GM13977 (cell line): ENCODE measurements around the gene KAT2B.

Source experiments
- DNase-seq: peaks from one replicate; pipeline ENCODE4 v3.0.0; 2012; ENCODE audit warnings: low spot score
- CTCF ChIP-seq: IDR thresholded peaks from 2 replicates; pipeline ENCODE4 v1.5.1; 2012; ENCODE audit warnings: mild to moderate bottlenecking, control low read depth; ENCODE audit not compliant: insufficient read depth; ENCODE audit errors: extremely low read depth, missing control alignments
- in situ Hi-C: fragments of 300-500 bp; cut with MboI; formaldehyde crosslinking; loops from one replicate; pipeline ENCODE4 v1.12.0; 2022; ENCODE audit warnings: low sequenced_read_pairs, low pct_unique_long_range_greater_than_20kb, mixed read lengths, inconsistent platforms; ENCODE audit not compliant: unreplicated experiment

Gene KAT2B

GRCh38 chr3:20101041-20101440 is 60.8 kb downstream of the KAT2B start:
- DNase-seq, result no peak
- in situ Hi-C loops, result no loop called here
- TF ChIP-seq CTCF, result no peak

DNA sequence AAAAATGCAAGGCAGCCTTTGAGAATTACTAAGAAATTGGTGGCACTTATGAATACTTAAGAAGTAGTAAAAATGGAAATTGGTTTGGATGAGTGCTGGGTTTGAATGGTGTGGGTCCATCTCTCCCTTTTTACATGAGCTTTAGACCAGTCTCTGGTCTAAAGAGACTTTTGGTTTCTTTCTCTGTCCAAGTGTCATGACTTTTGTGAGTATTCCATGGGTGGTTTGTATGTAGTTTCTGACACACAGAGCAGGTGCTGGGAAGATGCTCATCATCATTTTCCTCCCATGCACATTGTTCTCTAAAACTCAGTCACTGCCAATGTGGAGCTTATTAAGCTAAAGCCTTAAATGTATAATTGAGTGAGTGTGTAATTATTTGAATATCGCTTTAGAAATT is 63.5 kb downstream of the KAT2B start:
- no peak for TF ChIP-seq CTCF
- no peak for DNase-seq
- in situ Hi-C loops, result no loop called here

DNA sequence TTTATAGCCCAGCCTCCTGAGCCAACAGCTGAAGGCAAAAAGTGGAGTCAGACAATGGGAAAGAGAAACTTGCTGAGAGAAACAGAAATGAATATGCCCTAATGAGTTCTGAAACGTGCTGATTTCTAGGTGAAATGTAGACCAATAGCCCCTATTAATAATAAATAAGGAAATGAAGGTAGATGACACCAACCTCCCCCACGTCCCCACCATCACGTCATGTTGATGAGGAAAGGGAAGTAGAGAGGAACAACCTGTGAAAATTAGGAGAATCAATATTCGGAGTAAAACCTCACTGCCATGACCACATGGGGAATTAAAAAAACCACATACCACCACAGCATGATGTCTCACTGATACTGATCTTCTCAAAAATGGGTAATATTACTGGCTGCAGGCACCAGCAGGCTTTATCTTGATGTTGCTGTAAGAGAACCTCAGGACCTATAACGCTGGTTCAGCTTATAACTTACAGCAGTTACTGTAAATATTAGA is 64.0 kb downstream of the KAT2B start:
- in situ Hi-C loops, result no loop called here
- DNase-seq, result peak; percentile 15
- no peak for TF ChIP-seq CTCF

DNA sequence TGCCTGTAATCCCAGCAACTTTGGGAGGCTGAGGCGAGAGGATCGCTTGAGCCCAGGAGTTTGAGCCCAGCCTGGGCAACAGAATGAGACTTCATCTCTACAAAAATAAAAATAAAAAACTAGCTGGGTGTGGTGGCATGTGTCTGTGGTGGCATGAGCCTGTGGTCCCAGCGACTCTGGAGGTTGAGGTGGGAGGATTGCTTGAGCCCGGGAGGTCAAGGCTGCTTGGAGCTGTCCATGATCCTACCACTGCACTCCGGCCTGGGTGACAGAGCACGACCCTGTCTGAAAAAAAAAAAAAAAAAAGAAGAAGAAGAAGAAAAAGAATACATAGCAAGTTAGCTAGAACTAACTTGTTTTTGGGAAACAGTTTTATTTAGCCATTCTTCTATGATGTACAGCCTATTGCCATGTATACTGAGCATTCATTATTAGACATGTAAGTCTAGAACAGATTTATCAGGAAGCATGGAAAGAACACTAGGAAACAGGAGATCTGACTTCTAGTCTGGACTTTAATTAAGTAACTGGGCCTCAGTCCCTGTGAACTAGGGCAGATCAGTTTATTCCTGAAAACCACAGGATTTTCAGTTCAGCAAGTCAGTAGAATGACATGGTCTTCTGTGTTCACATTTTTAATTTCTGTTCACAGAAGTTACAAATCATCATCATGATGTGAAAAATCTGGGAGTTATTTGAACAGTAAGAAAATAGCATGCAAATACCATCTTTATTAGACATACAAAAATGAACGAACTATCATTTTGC is 65.5 kb downstream of the KAT2B start:
- no peak for TF ChIP-seq CTCF
- in situ Hi-C loops, result no loop called here
- no peak for DNase-seq

- in situ Hi-C loops, result no loop called here
- no peak for TF ChIP-seq CTCF
- no peak for DNase-seq
These were observed 67.5 kb downstream of the KAT2B start for GRCh38 chr3:20107722-20108121.

- in situ Hi-C loops, result no loop called here
- TF ChIP-seq CTCF, result no peak
- no peak for DNase-seq
These were observed 68.6 kb downstream of the KAT2B start for GRCh38 chr3:20108869-20109268.
